Measurements from ENCODE around the gene B3GALT5.

GRCh38 chr21:39595465-39595864 lies 17.3 kb upstream of the B3GALT5 start:
- no peak for TF ChIP-seq EP300 (IDR thresholded peaks at IDR 0.05)
- no peak for TF ChIP-seq CTCF (IDR thresholded peaks at IDR 0.05)
- no peak for TF ChIP-seq POLR2AphosphoS5 (IDR thresholded peaks at IDR 0.05)
- no peak for TF ChIP-seq POLR2A (IDR thresholded peaks at IDR 0.05; ENCODE audit: low read depth)

Data from esophagus muscularis mucosa (tissue), 4 donors.